ENCODE measurements around the gene KIF1B. TPM values are rescaled to one million over a fixed set of nuclear protein-coding genes. Genes with fewer than 3 reads are reported as not detected.

The KIF1B gene
- total RNA-seq, 1 donor from 2014 or later, result 49.4 TPM

DNA sequence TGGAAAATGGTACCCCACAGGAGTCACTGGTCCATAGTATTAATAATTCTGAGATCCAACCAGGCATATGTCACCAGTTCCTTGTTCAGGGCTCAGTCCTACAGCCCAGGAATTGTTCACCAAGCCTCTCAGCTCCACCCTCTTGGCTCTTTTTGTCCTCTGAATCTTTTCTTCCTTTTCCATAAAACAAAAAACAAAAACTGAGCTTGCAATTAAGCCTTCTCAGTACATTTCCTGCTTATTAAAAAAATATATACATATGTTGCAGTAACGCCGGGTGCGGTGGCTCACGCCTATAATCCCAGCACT is 23.4 kb upstream of the KIF1B start:
- H3K4me1 Mint-ChIP-seq (ENCODE audit: low read depth), result no peaks in the 10 kb centered on the region
- no peak overlapping the region for H3K27ac Mint-ChIP-seq (ENCODE audit: unreplicated experiment)
- no peaks in the 10 kb centered on the region for H3K27me3 Mint-ChIP-seq (ENCODE audit: low read depth)
- no peak overlapping the region for H3K4me3 Mint-ChIP-seq (ENCODE audit: unreplicated experiment)
- DNase-seq (ENCODE audit: low spot score), result no peak
- H3K36me3 Mint-ChIP-seq (ENCODE audit: low read depth), result peaks cover 6% of the 10 kb centered on the region
- TF ChIP-seq CTCF (IDR thresholded peaks at IDR 0.05), result no peak
- peaks cover 3% of the 10 kb centered on the region for H3K9me3 Mint-ChIP-seq (ENCODE audit: low read depth)

DNA sequence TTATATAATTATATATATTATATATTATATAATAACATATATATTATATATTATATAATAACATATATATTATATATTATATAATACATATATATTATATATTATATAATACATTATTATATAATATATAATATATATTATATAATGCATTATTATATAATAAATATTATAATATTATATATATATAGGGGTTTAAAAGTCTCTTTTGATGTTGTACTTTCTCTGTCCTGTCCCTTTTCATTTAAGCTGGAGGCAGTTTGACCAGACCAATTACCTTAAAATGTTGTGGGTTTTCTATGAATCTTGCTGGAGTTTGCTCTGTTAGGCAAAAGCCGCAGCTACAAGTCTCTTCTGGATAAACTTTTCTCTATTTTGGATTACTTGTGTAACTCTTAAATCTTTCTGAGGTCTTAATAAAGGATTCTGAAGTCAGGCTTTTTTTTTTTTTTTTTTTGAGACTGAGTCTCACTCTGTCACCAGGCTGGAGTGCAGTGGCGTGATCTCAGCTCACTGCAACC is 22.2 kb upstream of the KIF1B start:
- peaks cover under 1% of the 10 kb centered on the region for H3K27me3 Mint-ChIP-seq (ENCODE audit: low read depth)
- H3K4me3 Mint-ChIP-seq (ENCODE audit: unreplicated experiment), result no peak overlapping the region
- no peaks in the 10 kb centered on the region for H3K4me1 Mint-ChIP-seq (ENCODE audit: low read depth)
- H3K27ac Mint-ChIP-seq (ENCODE audit: unreplicated experiment), result no peak overlapping the region
- H3K36me3 Mint-ChIP-seq (ENCODE audit: low read depth), result peaks cover 6% of the 10 kb centered on the region
- DNase-seq (ENCODE audit: low spot score), result no peak
- peaks cover 3% of the 10 kb centered on the region for H3K9me3 Mint-ChIP-seq (ENCODE audit: low read depth)
- TF ChIP-seq CTCF (IDR thresholded peaks at IDR 0.05), result no peak

DNA sequence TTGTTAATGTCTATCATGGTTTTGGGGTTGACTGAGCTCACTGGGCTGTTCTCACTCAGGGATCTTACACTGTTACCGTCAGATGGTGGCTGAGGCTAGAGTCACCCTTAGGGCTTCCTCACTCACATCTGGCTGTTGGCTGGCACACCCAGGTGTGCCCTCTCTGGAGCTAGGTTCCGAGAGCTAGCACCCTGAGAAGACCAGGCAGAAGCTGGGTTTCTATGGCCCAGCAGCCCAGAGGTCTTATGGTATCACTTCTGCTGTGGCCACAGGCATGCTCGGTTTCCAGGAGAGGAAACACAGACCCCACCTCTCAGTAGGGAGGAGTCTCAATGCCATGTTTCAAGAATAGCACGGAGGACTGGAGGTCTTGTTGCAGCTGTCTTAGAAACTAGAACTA is 20.7 kb upstream of the KIF1B start:
- Mint-ChIP-seq H3K36me3 (ENCODE audit: low read depth) (peaks cover 2% of the 10 kb centered on the region), H3K27ac (ENCODE audit: unreplicated experiment) (no peak overlapping the region), H3K9me3 (ENCODE audit: low read depth) (peaks cover 3% of the 10 kb centered on the region), H3K4me1 (ENCODE audit: low read depth) (peaks cover 3% of the 10 kb centered on the region), H3K4me3 (ENCODE audit: unreplicated experiment) (no peak overlapping the region), H3K27me3 (ENCODE audit: low read depth) (peaks cover 10% of the 10 kb centered on the region)
- no peak for DNase-seq (ENCODE audit: low spot score)
- TF ChIP-seq CTCF (IDR thresholded peaks at IDR 0.05), result no peak

GRCh38 chr1:10192263-10192662 is 18.1 kb upstream of the KIF1B start:
- peaks cover 10% of the 10 kb centered on the region for H3K27me3 Mint-ChIP-seq (ENCODE audit: low read depth)
- TF ChIP-seq CTCF (IDR thresholded peaks at IDR 0.05), result no peak
- no peak overlapping the region for H3K27ac Mint-ChIP-seq (ENCODE audit: unreplicated experiment)
- H3K36me3 Mint-ChIP-seq (ENCODE audit: low read depth), result peaks cover 2% of the 10 kb centered on the region
- peaks cover 3% of the 10 kb centered on the region for H3K4me1 Mint-ChIP-seq (ENCODE audit: low read depth)
- DNase-seq (ENCODE audit: low spot score), result no peak
- H3K4me3 Mint-ChIP-seq (ENCODE audit: unreplicated experiment), result no peak overlapping the region
- H3K9me3 Mint-ChIP-seq (ENCODE audit: low read depth), result peaks cover 3% of the 10 kb centered on the region

GRCh38 chr1:10193288-10193687 is 17.1 kb upstream of the KIF1B start:
- H3K4me3 Mint-ChIP-seq (ENCODE audit: unreplicated experiment), result no peak overlapping the region
- H3K9me3 Mint-ChIP-seq (ENCODE audit: low read depth), result peaks cover 3% of the 10 kb centered on the region
- no peak for DNase-seq (ENCODE audit: low spot score)
- peaks cover 10% of the 10 kb centered on the region for H3K27me3 Mint-ChIP-seq (ENCODE audit: low read depth)
- no peak for TF ChIP-seq CTCF (IDR thresholded peaks at IDR 0.05)
- peaks cover 3% of the 10 kb centered on the region for H3K4me1 Mint-ChIP-seq (ENCODE audit: low read depth)
- H3K36me3 Mint-ChIP-seq (ENCODE audit: low read depth), result peaks cover 2% of the 10 kb centered on the region
- no peak overlapping the region for H3K27ac Mint-ChIP-seq (ENCODE audit: unreplicated experiment)

Data from chondrocyte (in vitro differentiated cells).